Measurements from ENCODE around the gene RRP1. TPM values are rescaled to one million over a fixed set of nuclear protein-coding genes. Genes with fewer than 3 reads are reported as not detected.
A peak's percentile ranks its signal among the peaks of the same experiment; 100 is the strongest.

The RRP1 gene
- total and polyA plus RNA-seq, 9 of the 15 experiments (the other 6 are each of a cell fraction or from before 2014, with no cell fraction given): 0.89 to 105 (median 51.6) TPM

GRCh38 chr21:43775795-43776430 lies 13.5 kb upstream of the RRP1 start, which contains the start of gene CSTB (continued):
- TF ChIP-seq, protein P1, sequence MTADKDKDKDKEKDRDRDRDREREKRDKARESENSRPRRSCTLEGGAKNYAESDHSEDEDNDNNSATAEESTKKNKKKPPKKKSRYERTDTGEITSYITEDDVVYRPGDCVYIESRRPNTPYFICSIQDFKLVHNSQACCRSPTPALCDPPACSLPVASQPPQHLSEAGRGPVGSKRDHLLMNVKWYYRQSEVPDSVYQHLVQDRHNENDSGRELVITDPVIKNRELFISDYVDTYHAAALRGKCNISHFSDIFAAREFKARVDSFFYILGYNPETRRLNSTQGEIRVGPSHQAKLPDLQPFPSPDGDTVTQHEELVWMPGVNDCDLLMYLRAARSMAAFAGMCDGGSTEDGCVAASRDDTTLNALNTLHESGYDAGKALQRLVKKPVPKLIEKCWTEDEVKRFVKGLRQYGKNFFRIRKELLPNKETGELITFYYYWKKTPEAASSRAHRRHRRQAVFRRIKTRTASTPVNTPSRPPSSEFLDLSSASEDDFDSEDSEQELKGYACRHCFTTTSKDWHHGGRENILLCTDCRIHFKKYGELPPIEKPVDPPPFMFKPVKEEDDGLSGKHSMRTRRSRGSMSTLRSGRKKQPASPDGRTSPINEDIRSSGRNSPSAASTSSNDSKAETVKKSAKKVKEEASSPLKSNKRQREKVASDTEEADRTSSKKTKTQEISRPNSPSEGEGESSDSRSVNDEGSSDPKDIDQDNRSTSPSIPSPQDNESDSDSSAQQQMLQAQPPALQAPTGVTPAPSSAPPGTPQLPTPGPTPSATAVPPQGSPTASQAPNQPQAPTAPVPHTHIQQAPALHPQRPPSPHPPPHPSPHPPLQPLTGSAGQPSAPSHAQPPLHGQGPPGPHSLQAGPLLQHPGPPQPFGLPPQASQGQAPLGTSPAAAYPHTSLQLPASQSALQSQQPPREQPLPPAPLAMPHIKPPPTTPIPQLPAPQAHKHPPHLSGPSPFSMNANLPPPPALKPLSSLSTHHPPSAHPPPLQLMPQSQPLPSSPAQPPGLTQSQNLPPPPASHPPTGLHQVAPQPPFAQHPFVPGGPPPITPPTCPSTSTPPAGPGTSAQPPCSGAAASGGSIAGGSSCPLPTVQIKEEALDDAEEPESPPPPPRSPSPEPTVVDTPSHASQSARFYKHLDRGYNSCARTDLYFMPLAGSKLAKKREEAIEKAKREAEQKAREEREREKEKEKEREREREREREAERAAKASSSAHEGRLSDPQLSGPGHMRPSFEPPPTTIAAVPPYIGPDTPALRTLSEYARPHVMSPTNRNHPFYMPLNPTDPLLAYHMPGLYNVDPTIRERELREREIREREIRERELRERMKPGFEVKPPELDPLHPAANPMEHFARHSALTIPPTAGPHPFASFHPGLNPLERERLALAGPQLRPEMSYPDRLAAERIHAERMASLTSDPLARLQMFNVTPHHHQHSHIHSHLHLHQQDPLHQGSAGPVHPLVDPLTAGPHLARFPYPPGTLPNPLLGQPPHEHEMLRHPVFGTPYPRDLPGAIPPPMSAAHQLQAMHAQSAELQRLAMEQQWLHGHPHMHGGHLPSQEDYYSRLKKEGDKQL (CRISPR knock-in tag; IDR thresholded peaks at IDR 0.05; ENCODE audit: borderline replicate concordance): no peak
- no peak for TF ChIP-seq HMG20B (CRISPR knock-in tag; IDR thresholded peaks at IDR 0.05)
- no peak for TF ChIP-seq ZNF133 (CRISPR knock-in tag; IDR thresholded peaks at IDR 0.05)
- TF ChIP-seq, protein P2, sequence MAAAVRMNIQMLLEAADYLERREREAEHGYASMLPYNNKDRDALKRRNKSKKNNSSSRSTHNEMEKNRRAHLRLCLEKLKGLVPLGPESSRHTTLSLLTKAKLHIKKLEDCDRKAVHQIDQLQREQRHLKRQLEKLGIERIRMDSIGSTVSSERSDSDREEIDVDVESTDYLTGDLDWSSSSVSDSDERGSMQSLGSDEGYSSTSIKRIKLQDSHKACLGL (CRISPR knock-in tag; IDR thresholded peaks at IDR 0.05; ENCODE audit: borderline replicate concordance, poor library complexity, severe bottlenecking): no peak
- no peak for TF ChIP-seq DIDO1 (tag; IDR thresholded peaks at IDR 0.05; ENCODE audit: low read depth)
- TF ChIP-seq ETV5 (CRISPR knock-in tag; IDR thresholded peaks at IDR 0.05; ENCODE audit: low read depth): no peak; the same call in 1 of the 2 replicates
- peak; percentile 74 to 76 for TF ChIP-seq NRF1 (conservative IDR thresholded peaks at IDR 0.05 in 1 of 2, IDR thresholded peaks at IDR 0.05 in 1 of 2)
- peak; percentile 87; the same call in 1 of the 2 replicates for TF ChIP-seq PHF8 (IDR thresholded peaks at IDR 0.05; ENCODE audit: borderline replicate concordance, low read length)
- no peak for TF ChIP-seq ZNF511 (CRISPR knock-in tag; IDR thresholded peaks at IDR 0.05)
- TF ChIP-seq RBM25 (IDR thresholded peaks at IDR 0.05; ENCODE audit: low read depth, low read length, severe bottlenecking): no peak
- TF ChIP-seq CBX1 (IDR thresholded peaks at IDR 0.05; ENCODE audit: low read depth): 0 out of 2 replicates have a peak, but pooled peaks have one; percentile 85
- TF ChIP-seq DDX20 (tag; IDR thresholded peaks at IDR 0.05; ENCODE audit: low read depth): no peak
- TF ChIP-seq ZNF347 (CRISPR knock-in tag; IDR thresholded peaks at IDR 0.05; ENCODE audit: low read depth): no peak
- TF ChIP-seq CREB5 (CRISPR knock-in tag; IDR thresholded peaks at IDR 0.05): no peak
- TF ChIP-seq EP400 (IDR thresholded peaks at IDR 0.05): peak; percentile 51; the same call in 1 of the 2 replicates
- TF ChIP-seq ETS2 (tag; IDR thresholded peaks at IDR 0.05; ENCODE audit: borderline replicate concordance, poor library complexity, severe bottlenecking): no peak
- no peak for TF ChIP-seq POLR3G (IDR thresholded peaks at IDR 0.05; ENCODE audit: extremely low read depth, insufficient read length, insufficient replicate concordance)
- no peak for TF ChIP-seq SNRNP70 (optimal IDR thresholded peaks at IDR 0.05; ENCODE audit: low read depth, low read length)
- no peak; the same call in 1 of the 2 replicates for TF ChIP-seq ESRRA (IDR thresholded peaks at IDR 0.05; ENCODE audit: borderline replicate concordance, low read depth)

Measured in K562 (cell line).